Kidney glomerular epithelial cell (primary cell): ENCODE measurements around the gene LRP1B.
A peak's percentile ranks its signal among the peaks of the same experiment; 100 is the strongest.

Experiments used
- DNase-seq: peaks from one replicate; lab custom pipeline; 2025; lab: John Stamatoyannopoulos, UW

LRP1B gene

GRCh38 chr2:141947396-141948114 is 183.3 kb downstream of the LRP1B start:
- no peak for DNase-seq

GRCh38 chr2:141946016-141946415 is 184.8 kb downstream of the LRP1B start:
- DNase-seq = no peak

- no peak for DNase-seq
These were observed 186.9 kb downstream of the LRP1B start for GRCh38 chr2:141943918-141944317.

GRCh38 chr2:141942006-141942789 is 188.6 kb downstream of the LRP1B start:
- DNase-seq = no peak

GRCh38 chr2:141941210-141941714 is 189.6 kb downstream of the LRP1B start:
- DNase-seq = no peak

GRCh38 chr2:141940709-141941108 is 190.1 kb downstream of the LRP1B start:
- DNase-seq = no peak

GRCh38 chr2:141933226-141933625 is 197.6 kb downstream of the LRP1B start:
- no peak for DNase-seq

GRCh38 chr2:141932261-141932660 is 198.6 kb downstream of the LRP1B start:
- no peak for DNase-seq

GRCh38 chr2:141931797-141932196 is 199.0 kb downstream of the LRP1B start:
- no peak for DNase-seq

GRCh38 chr2:141930803-141931202 is 200.0 kb downstream of the LRP1B start:
- no peak for DNase-seq

- DNase-seq = no peak
These were observed 201.2 kb downstream of the LRP1B start for GRCh38 chr2:141929331-141930252.

GRCh38 chr2:141928476-141928875 is 202.3 kb downstream of the LRP1B start:
- no peak for DNase-seq

GRCh38 chr2:141927536-141927935 is 203.3 kb downstream of the LRP1B start:
- no peak for DNase-seq

- DNase-seq = no peak
These were observed 205.3 kb downstream of the LRP1B start for GRCh38 chr2:141925511-141925910.

- peak; percentile 20 for DNase-seq
These were observed 207.2 kb downstream of the LRP1B start for GRCh38 chr2:141923657-141924056.

GRCh38 chr2:141911485-141912066 is 219.2 kb downstream of the LRP1B start:
- peak; percentile 9 for DNase-seq

GRCh38 chr2:141906678-141907077 is 224.1 kb downstream of the LRP1B start:
- no peak for DNase-seq

- no peak for DNase-seq
These were observed 230.0 kb downstream of the LRP1B start for GRCh38 chr2:141900826-141901225.

- no peak for DNase-seq
These were observed 231.1 kb downstream of the LRP1B start for GRCh38 chr2:141899740-141900139.

- DNase-seq = no peak
These were observed 241.0 kb downstream of the LRP1B start for GRCh38 chr2:141889788-141890187.

GRCh38 chr2:141888987-141889555 is 241.7 kb downstream of the LRP1B start:
- DNase-seq = no peak
